Smooth muscle cell (in vitro differentiated cells): Measurements from ENCODE around the gene ADA. TPM values are rescaled to one million over a fixed set of nuclear protein-coding genes. Genes with fewer than 3 reads are reported as not detected.

Source experiments
- DNase-seq: peaks from one replicate; lab custom pipeline; 2025; ENCODE audit not compliant: unreplicated experiment; lab: John Stamatoyannopoulos, UW
- H2AFZ ChIP-seq: fragments of 200-600 bp; sonication (generic); 2 replicates; pipeline ENCODE4 v1.6.0; 2016; ENCODE audit warnings: antibody characterized with exemption, low read depth, mild to moderate bottlenecking
- H3F3A ChIP-seq: fragments of 200-600 bp; sonication (generic); 2 replicates; pipeline ENCODE4 v1.6.0; 2017; ENCODE audit warnings: antibody characterized with exemption, low read depth
- H3K27ac ChIP-seq: fragments of 200-600 bp; sonication (generic); 2 replicates; pipeline ENCODE4 v1.5.1; 2016; ENCODE audit warnings: low read depth, mild to moderate bottlenecking
- H3K27me3 ChIP-seq: fragments of 200-600 bp; sonication (generic); 2 replicates; pipeline ENCODE4 v1.6.1; 2016; ENCODE audit warnings: low read depth, mild to moderate bottlenecking
- H3K36me3 ChIP-seq: fragments of 200-600 bp; sonication (generic); 2 replicates; pipeline ENCODE4 v1.5.1; 2016; ENCODE audit warnings: low read depth
- H3K4me1 ChIP-seq: fragments of 200-600 bp; sonication (generic); 2 replicates; pipeline ENCODE4 v1.5.1; 2016; ENCODE audit warnings: low read depth
- H3K4me2 ChIP-seq: fragments of 200-600 bp; sonication (generic); 2 replicates; pipeline ENCODE4 v1.6.0; 2016; ENCODE audit warnings: mild to moderate bottlenecking
- H3K4me3 ChIP-seq: fragments of 200-600 bp; sonication (generic); 2 replicates; pipeline ENCODE4 v1.5.1; 2016; ENCODE audit warnings: mild to moderate bottlenecking
- H3K79me2 ChIP-seq: fragments of 200-600 bp; sonication (generic); 2 replicates; pipeline ENCODE4 v1.6.0; 2016; ENCODE audit warnings: low read depth, mild to moderate bottlenecking
- H3K9ac ChIP-seq: fragments of 200-600 bp; sonication (generic); 2 replicates; pipeline ENCODE4 v1.6.0; 2016; ENCODE audit warnings: low read depth
- H3K9me3 ChIP-seq: fragments of 200-600 bp; sonication (generic); replicated peaks from 2 replicates; pipeline ENCODE4 v1.5.1; 2016; ENCODE audit warnings: low read depth
- H4K20me1 ChIP-seq: fragments of 200-600 bp; sonication (generic); 2 replicates; pipeline ENCODE4 v1.6.0; 2016; ENCODE audit warnings: low read depth
- CTCF ChIP-seq: fragments of 200-600 bp; sonication (generic); IDR thresholded peaks from 2 replicates; pipeline ENCODE4 v1.5.1; 2017; ENCODE audit warnings: borderline replicate concordance, mild to moderate bottlenecking, antibody characterized with exemption; ENCODE audit not compliant: insufficient read depth, poor library complexity, severe bottlenecking
- WGBS: methylation state at CpG from one replicate; pipeline ENCODE4 v1.1.7; 2016; ENCODE audit warnings: low lambda C conversion rate; 5-methylcytosine and 5-hydroxymethylcytosine counted together
- polyA plus RNA-seq: library from polyadenylated mRNA; unstranded; fragments of >200 nt; fragmentation: Nextera tagmentation; extraction: Ambion mirVana; gene quantifications from 2 replicates; pipeline ENCODE4 v1.2.1, GENCODE V29; 2016
- total RNA-seq: library from RNA; depleted of rRNA; stranded (reverse); fragments of >200 nt; gene quantifications from 2 replicates; pipeline ENCODE4 v1.2.3, GENCODE V29; 2014

Gene ADA
- total and polyA plus RNA-seq, 2 experiments from 2014 or later: 28.4 to 35.2 TPM

DNA sequence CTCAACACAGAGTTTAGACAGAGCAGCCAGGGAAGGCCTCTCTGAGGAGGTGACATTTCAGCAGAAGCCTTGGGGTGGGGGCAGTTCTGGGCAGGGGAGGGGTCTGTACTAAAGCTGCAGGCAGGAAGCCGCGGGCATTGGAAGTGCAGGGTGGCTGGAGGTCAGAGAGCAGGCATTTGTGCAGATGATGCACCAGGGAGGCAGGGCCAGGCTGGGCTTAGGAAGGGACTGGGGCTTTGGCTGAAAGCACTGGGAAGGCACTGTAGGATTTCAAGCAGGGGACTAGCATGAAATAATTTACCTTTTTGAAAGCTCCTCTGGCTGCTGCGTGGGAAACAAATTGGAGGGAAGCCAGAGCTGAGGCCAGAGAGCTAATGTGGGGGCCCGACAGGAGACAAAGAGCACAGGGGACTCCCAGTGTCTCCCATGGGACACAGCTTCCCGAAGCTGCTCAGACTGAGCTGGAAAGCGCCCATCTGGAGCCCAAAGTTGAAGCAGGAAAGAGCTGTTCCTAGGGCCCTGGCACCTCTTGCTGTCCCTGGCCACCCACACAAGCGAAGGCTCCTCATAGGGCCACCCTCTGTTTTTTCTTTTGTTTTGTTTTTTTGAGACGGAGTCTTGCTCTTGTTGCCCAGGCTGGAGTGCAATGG lies 19.3 kb downstream of the ADA start:
- Histone ChIP-seq H3F3A (no peaks in the 10 kb centered on the region), H3K4me2 (no peak overlapping the region), H2AFZ (no peak overlapping the region), H3K79me2 (no peaks in the 10 kb centered on the region), H4K20me1 (no peaks in the 10 kb centered on the region), H3K36me3 (no peaks in the 10 kb centered on the region), H3K9ac (no peak overlapping the region), H3K9me3 (no peaks in the 10 kb centered on the region), H3K4me3 (no peak overlapping the region), H3K27ac (no peak overlapping the region), H3K27me3 (no peaks in the 10 kb centered on the region), H3K4me1 (no peaks in the 10 kb centered on the region)
- WGBS: 89% methylated on average over 8 of the region's 8 CpGs
- no peak for TF ChIP-seq CTCF
- DNase-seq: no peak

GRCh38 chr20:44630297-44630696 lies 21.2 kb downstream of the ADA start:
- Histone ChIP-seq H3K4me1 (no peaks in the 10 kb centered on the region), H3K9me3 (no peaks in the 10 kb centered on the region), H3K36me3 (no peaks in the 10 kb centered on the region), H3K4me3 (no peak overlapping the region), H3K79me2 (no peaks in the 10 kb centered on the region), H3K27me3 (no peaks in the 10 kb centered on the region), H3K4me2 (no peak overlapping the region), H4K20me1 (no peaks in the 10 kb centered on the region), H3K9ac (no peak overlapping the region), H3F3A (no peaks in the 10 kb centered on the region), H2AFZ (no peak overlapping the region), H3K27ac (no peak overlapping the region)
- DNase-seq: no peak
- 90% methylated on average over 5 of the region's 5 CpGs for WGBS
- TF ChIP-seq CTCF: no peak

DNA sequence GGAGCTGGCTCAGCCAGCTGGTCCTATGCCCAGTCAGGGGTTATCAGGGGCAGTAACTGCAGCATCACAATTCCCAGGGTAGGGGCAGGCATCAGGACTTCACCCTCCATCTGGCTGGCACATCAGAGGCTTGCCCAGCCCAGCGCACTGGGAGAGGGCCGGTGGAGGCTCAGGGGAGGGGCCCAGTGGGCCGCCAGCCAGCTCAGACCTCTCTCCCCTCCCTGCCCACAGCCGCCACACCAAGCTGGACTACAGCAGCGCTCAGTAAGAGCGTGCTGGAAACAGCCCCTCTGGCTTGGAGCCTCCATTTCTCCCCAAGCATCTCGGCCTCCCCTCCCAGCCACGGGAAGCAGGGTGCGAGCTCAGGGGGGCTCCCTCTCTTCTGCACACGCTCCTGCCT lies 22.0 kb downstream of the ADA start:
- Histone ChIP-seq H3F3A (no peaks in the 10 kb centered on the region), H3K79me2 (no peaks in the 10 kb centered on the region), H3K27me3 (no peaks in the 10 kb centered on the region), H2AFZ (no peak overlapping the region), H3K4me2 (no peak overlapping the region), H3K4me3 (no peak overlapping the region), H3K36me3 (no peaks in the 10 kb centered on the region), H4K20me1 (no peaks in the 10 kb centered on the region), H3K9ac (no peak overlapping the region), H3K4me1 (no peaks in the 10 kb centered on the region), H3K27ac (no peak overlapping the region), H3K9me3 (no peaks in the 10 kb centered on the region)
- DNase-seq: no peak
- no peak for TF ChIP-seq CTCF
- WGBS: 98% methylated on average over 10 of the region's 10 CpGs

- no peaks in the 10 kb centered on the region for H3K79me2 ChIP-seq
- H4K20me1 ChIP-seq: no peaks in the 10 kb centered on the region
- H3K9me3 ChIP-seq: no peaks in the 10 kb centered on the region
- H2AFZ ChIP-seq: no peak overlapping the region
- TF ChIP-seq CTCF: no peak
- no peak overlapping the region for H3K4me2 ChIP-seq
- no peaks in the 10 kb centered on the region for H3F3A ChIP-seq
- no peaks in the 10 kb centered on the region for H3K27me3 ChIP-seq
- H3K36me3 ChIP-seq: no peaks in the 10 kb centered on the region
- DNase-seq: no peak
- H3K9ac ChIP-seq: no peak overlapping the region
- no peaks in the 10 kb centered on the region for H3K4me1 ChIP-seq
- over 99% methylated on average over 9 of the region's 9 CpGs for WGBS
- H3K4me3 ChIP-seq: no peak overlapping the region
- no peak overlapping the region for H3K27ac ChIP-seq
These were observed 22.5 kb downstream of the ADA start for GRCh38 chr20:44629017-44629385.
